ENCODE results near the gene ERP44.

- TF ChIP-seq CTCF (IDR thresholded peaks at IDR 0.05): no peak
- no peak for TF ChIP-seq POLR2A (IDR thresholded peaks at IDR 0.05)
Observed at GRCh38 chr9:99931155-99931840, 167.5 kb downstream of the ERP44 start.
